ENCODE data around the gene MRPL55.

DNA sequence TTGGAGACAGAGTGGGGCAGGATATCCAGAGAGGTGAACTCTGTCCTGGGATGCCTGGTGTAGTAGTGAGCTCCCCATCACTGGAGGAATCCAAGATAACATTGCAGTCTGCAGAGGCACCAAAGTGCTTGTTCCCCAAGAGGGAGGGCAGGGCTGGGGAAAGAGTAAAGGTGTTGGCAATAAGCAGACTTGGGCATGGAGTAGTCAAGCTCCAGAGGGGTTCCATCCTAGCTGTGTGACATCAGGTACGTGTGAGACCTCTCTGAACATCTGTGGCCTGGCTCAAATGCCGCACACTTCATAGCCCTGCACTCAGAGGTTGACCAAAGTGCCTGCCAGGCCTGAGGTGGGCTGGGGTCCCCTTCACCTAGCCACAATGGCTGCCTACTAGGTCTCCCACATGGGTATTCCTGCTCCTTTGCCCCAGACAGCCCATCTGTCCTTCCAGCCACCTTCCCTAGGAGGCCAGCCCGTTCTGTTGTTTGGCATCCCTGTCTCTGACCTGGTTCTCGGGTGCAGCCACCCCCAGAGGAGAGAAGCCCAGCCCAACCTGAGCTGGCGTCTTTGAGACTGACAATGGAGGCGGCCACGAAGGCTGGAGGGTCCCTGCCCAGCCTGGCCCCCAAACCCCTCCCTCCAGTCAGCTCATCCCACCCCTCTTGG is 29.4 kb downstream of the MRPL55 start:
- TF ChIP-seq, protein P1, sequence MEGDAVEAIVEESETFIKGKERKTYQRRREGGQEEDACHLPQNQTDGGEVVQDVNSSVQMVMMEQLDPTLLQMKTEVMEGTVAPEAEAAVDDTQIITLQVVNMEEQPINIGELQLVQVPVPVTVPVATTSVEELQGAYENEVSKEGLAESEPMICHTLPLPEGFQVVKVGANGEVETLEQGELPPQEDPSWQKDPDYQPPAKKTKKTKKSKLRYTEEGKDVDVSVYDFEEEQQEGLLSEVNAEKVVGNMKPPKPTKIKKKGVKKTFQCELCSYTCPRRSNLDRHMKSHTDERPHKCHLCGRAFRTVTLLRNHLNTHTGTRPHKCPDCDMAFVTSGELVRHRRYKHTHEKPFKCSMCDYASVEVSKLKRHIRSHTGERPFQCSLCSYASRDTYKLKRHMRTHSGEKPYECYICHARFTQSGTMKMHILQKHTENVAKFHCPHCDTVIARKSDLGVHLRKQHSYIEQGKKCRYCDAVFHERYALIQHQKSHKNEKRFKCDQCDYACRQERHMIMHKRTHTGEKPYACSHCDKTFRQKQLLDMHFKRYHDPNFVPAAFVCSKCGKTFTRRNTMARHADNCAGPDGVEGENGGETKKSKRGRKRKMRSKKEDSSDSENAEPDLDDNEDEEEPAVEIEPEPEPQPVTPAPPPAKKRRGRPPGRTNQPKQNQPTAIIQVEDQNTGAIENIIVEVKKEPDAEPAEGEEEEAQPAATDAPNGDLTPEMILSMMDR (conservative IDR thresholded peaks at IDR 0.05; ENCODE audit: low read depth, low read length): no peak
- no peak for TF ChIP-seq EZH2 (IDR thresholded peaks at IDR 0.05; ENCODE audit: borderline replicate concordance, low read depth, low read length, poor library complexity, severe bottlenecking)

Data from A673 (cell line).